GM12878 (cell line): ENCODE results near the gene BBS9.

ENCODE experiments used
- EED ChIP-seq: sonication (generic); IDR thresholded peaks from 2 replicates; pipeline ENCODE4 v1.6.1; 2016; ENCODE audit warnings: antibody characterized with exemption, low read depth
- EP300 ChIP-seq, 2 experiments: fragments of 150-350 bp in 1 of 2; IDR thresholded peaks; 2 replicates each; pipeline ENCODE4 v1.6.1; 2011 to 2012; ENCODE audit warnings: low read depth in 2 of 2, low read length in 2 of 2, borderline replicate concordance in 1 of 2, improper control_type of control experiment in 1 of 2, inconsistent platforms in 1 of 2; ENCODE audit not compliant: control insufficient read depth in 1 of 2
- FOS ChIP-seq: IDR thresholded peaks from 3 replicates; pipeline ENCODE4 v1.6.1; 2011; ENCODE audit warnings: borderline replicate concordance; ENCODE audit not compliant: insufficient read length; ENCODE audit errors: extremely low read depth
- FOXK2 ChIP-seq: fragments of 450-650 bp; IDR thresholded peaks from 2 replicates; pipeline ENCODE4 v1.6.1; 2017; ENCODE audit warnings: mild to moderate bottlenecking, moderate library complexity
- JUNB ChIP-seq: IDR thresholded peaks from 2 replicates; pipeline ENCODE4 v1.6.1; 2016; ENCODE audit warnings: antibody characterized with exemption, mild to moderate bottlenecking
- POLR2AphosphoS2 ChIP-seq: IDR thresholded peaks from 2 replicates; pipeline ENCODE4 v1.6.1; 2011; ENCODE audit warnings: low read depth, mild to moderate bottlenecking, low read length, improper control_type of control experiment, moderate library complexity
- TCF12 ChIP-seq: IDR thresholded peaks from 2 replicates; pipeline ENCODE4 v1.6.1; 2011; ENCODE audit warnings: low read depth, mild to moderate bottlenecking, low read length
- TCF3 ChIP-seq: IDR thresholded peaks from 2 replicates; pipeline ENCODE4 v1.6.1; 2012; ENCODE audit warnings: low read depth, mild to moderate bottlenecking, low read length, borderline replicate concordance; ENCODE audit not compliant: insufficient read depth
- WRNIP1 ChIP-seq: IDR thresholded peaks from 2 replicates; pipeline ENCODE4 v1.6.1; 2011; ENCODE audit warnings: low read depth, low read length, improper control_type of control experiment, borderline replicate concordance
- TF ChIP-seq, protein P1 (sequence below): fragments of 450-650 bp; IDR thresholded peaks from 2 replicates; pipeline ENCODE4 v1.6.1; 2016; ENCODE audit warnings: mild to moderate bottlenecking
- TF ChIP-seq, protein P2 (sequence below), 3 experiments: IDR thresholded peaks in 2 of 3; conservative IDR thresholded peaks in 1 of 3; 2 replicates each; pipeline ENCODE4 v1.5.1; 2011; ENCODE audit warnings: low read depth in 3 of 3, low read length in 3 of 3, mild to moderate bottlenecking in 3 of 3, control low read depth in 2 of 3, moderate library complexity in 2 of 3, inconsistent platforms in 1 of 3, mixed read lengths in 1 of 3; ENCODE audit not compliant: control insufficient read depth in 2 of 3, insufficient read depth in 1 of 3; ENCODE audit errors: extremely low read depth in 1 of 3
- TF ChIP-seq, protein P3 (sequence below): IDR thresholded peaks from 2 replicates; pipeline ENCODE4 v1.6.1; 2012; ENCODE audit warnings: low read depth, low read length, improper control_type of control experiment
- TF ChIP-seq, protein P4 (sequence below): IDR thresholded peaks from 2 replicates; pipeline ENCODE4 v1.6.1; 2012; ENCODE audit warnings: improper control_type of control experiment, low read depth, low read length; ENCODE audit not compliant: insufficient replicate concordance

DNA sequence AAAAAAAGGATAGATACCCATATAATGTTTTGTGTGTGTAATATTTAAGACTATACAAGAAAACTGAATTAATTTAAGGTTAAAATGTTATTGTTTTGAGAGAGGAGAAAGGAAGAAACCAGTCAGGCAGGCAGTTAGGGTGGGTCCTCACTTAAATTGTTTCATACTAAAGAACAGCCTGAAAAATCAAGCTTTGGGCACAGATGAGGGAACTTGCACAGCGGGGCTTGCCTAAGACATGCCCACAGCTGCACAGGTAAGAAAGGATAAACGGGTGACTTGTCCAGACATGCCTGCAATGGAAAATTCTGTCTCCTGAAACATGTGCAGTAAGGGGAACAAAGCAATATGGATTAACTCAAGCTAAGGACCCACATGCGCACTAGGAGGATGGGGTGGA, 158.4 kb downstream of the BBS9 start:
- TF ChIP-seq POLR2AphosphoS2 (no peak), EP300 (IDR thresholded peaks at IDR 0.05; ENCODE audit: borderline replicate concordance in 1 of 2, control insufficient read depth in 1 of 2, low read depth in 2 of 2, low read length in 2 of 2) (no peak), FOXK2 (no peak), JUNB (no peak), FOS (no peak), WRNIP1 (no peak), TCF12 (no peak), EED (no peak), TCF3 (no peak)
- TF ChIP-seq, protein P1, sequence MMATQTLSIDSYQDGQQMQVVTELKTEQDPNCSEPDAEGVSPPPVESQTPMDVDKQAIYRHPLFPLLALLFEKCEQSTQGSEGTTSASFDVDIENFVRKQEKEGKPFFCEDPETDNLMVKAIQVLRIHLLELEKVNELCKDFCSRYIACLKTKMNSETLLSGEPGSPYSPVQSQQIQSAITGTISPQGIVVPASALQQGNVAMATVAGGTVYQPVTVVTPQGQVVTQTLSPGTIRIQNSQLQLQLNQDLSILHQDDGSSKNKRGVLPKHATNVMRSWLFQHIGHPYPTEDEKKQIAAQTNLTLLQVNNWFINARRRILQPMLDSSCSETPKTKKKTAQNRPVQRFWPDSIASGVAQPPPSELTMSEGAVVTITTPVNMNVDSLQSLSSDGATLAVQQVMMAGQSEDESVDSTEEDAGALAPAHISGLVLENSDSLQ, result no peak
- TF ChIP-seq, protein P2, sequence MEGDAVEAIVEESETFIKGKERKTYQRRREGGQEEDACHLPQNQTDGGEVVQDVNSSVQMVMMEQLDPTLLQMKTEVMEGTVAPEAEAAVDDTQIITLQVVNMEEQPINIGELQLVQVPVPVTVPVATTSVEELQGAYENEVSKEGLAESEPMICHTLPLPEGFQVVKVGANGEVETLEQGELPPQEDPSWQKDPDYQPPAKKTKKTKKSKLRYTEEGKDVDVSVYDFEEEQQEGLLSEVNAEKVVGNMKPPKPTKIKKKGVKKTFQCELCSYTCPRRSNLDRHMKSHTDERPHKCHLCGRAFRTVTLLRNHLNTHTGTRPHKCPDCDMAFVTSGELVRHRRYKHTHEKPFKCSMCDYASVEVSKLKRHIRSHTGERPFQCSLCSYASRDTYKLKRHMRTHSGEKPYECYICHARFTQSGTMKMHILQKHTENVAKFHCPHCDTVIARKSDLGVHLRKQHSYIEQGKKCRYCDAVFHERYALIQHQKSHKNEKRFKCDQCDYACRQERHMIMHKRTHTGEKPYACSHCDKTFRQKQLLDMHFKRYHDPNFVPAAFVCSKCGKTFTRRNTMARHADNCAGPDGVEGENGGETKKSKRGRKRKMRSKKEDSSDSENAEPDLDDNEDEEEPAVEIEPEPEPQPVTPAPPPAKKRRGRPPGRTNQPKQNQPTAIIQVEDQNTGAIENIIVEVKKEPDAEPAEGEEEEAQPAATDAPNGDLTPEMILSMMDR (IDR thresholded peaks at IDR 0.05 in 2 of 3, conservative IDR thresholded peaks at IDR 0.05 in 1 of 3; ENCODE audit: control insufficient read depth in 2 of 3, extremely low read depth in 1 of 3, insufficient read depth in 1 of 3, low read depth in 3 of 3, low read length in 3 of 3), result no peak
- TF ChIP-seq, protein P3, sequence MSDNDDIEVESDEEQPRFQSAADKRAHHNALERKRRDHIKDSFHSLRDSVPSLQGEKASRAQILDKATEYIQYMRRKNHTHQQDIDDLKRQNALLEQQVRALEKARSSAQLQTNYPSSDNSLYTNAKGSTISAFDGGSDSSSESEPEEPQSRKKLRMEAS, result no peak
- TF ChIP-seq, protein P4, sequence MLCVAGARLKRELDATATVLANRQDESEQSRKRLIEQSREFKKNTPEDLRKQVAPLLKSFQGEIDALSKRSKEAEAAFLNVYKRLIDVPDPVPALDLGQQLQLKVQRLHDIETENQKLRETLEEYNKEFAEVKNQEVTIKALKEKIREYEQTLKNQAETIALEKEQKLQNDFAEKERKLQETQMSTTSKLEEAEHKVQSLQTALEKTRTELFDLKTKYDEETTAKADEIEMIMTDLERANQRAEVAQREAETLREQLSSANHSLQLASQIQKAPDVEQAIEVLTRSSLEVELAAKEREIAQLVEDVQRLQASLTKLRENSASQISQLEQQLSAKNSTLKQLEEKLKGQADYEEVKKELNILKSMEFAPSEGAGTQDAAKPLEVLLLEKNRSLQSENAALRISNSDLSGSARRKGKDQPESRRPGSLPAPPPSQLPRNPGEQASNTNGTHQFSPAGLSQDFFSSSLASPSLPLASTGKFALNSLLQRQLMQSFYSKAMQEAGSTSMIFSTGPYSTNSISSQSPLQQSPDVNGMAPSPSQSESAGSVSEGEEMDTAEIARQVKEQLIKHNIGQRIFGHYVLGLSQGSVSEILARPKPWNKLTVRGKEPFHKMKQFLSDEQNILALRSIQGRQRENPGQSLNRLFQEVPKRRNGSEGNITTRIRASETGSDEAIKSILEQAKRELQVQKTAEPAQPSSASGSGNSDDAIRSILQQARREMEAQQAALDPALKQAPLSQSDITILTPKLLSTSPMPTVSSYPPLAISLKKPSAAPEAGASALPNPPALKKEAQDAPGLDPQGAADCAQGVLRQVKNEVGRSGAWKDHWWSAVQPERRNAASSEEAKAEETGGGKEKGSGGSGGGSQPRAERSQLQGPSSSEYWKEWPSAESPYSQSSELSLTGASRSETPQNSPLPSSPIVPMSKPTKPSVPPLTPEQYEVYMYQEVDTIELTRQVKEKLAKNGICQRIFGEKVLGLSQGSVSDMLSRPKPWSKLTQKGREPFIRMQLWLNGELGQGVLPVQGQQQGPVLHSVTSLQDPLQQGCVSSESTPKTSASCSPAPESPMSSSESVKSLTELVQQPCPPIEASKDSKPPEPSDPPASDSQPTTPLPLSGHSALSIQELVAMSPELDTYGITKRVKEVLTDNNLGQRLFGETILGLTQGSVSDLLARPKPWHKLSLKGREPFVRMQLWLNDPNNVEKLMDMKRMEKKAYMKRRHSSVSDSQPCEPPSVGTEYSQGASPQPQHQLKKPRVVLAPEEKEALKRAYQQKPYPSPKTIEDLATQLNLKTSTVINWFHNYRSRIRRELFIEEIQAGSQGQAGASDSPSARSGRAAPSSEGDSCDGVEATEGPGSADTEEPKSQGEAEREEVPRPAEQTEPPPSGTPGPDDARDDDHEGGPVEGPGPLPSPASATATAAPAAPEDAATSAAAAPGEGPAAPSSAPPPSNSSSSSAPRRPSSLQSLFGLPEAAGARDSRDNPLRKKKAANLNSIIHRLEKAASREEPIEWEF, result no peak
